Gastroesophageal sphincter (tissue), 4 donors: ENCODE data around the gene LDB2. TPM values are rescaled to one million over a fixed set of nuclear protein-coding genes. Genes with fewer than 3 reads are reported as not detected.

Experiments
- ATAC-seq: fragments of 150-250 bp; one replicate; pipeline ENCODE4 v1.9.1; 2016; ENCODE audit warnings: mild to moderate bottlenecking, moderate library complexity
- H3K27ac ChIP-seq, 4 donors: fragments of 200-600 bp; sonication (generic) in 3 of 4; 1 replicate in 3 of 4; 2 replicates in 1 of 4; pipeline ENCODE4 v1.5.1; 2016 to 2019
- H3K27me3 ChIP-seq: fragments of 200-600 bp; sonication (generic); one replicate; pipeline ENCODE4 v1.5.1; 2019
- H3K36me3 ChIP-seq, 2 donors: fragments of 200-600 bp; sonication (generic); one replicate each; pipeline ENCODE4 v1.5.1; 2019; ENCODE audit warnings: control low read depth in 1 of 2
- H3K4me1 ChIP-seq, 3 donors: fragments of 200-600 bp; sonication (generic); 1 replicate in 2 of 3; 2 replicates in 1 of 3; pipeline ENCODE4 v1.5.1; 2016 to 2019; ENCODE audit warnings: control low read depth in 2 of 3
- H3K4me3 ChIP-seq, 2 donors: fragments of 200-600 bp; sonication (generic); one replicate each; pipeline ENCODE4 v1.5.1; 2019; ENCODE audit warnings: mild to moderate bottlenecking in 1 of 2, moderate library complexity in 1 of 2
- H3K9me3 ChIP-seq, 3 donors: fragments of 200-600 bp; sonication (generic); one replicate each; pipeline ENCODE4 v1.5.1; 2017 to 2019; ENCODE audit warnings: control low read depth in 2 of 3
- CTCF ChIP-seq, 4 experiments: fragments of 200-600 bp in 2 of 4; fragments of 450-650 bp in 2 of 4; sonication (generic) in 1 of 4; IDR thresholded peaks; one replicate each; pipeline ENCODE4 v1.5.1; 2017 to 2019; ENCODE audit warnings: antibody characterized with exemption in 4 of 4, mild to moderate bottlenecking in 2 of 4, moderate library complexity in 2 of 4
- EP300 ChIP-seq: sonication (generic); formaldehyde crosslinking; IDR thresholded peaks from one replicate; pipeline ENCODE4 v1.6.1; 2017; ENCODE audit warnings: antibody characterized with exemption, mild to moderate bottlenecking
- POLR2A ChIP-seq, 2 donors: fragments of 450-650 bp; IDR thresholded peaks; one replicate each; pipeline ENCODE4 v1.6.1; 2017; ENCODE audit warnings: antibody characterized with exemption in 2 of 2, mild to moderate bottlenecking in 2 of 2, moderate library complexity in 1 of 2
- POLR2AphosphoS5 ChIP-seq: sonication (generic); formaldehyde crosslinking; IDR thresholded peaks from one replicate; pipeline ENCODE4 v1.6.1; 2017; ENCODE audit warnings: antibody characterized with exemption
- WGBS, 2 donors: methylation state at CpG; one replicate each; pipeline ENCODE4 v1.1.5; 2018; ENCODE audit warnings: low coverage in 1 of 2; 5-methylcytosine and 5-hydroxymethylcytosine counted together
- total RNA-seq, 4 donors: library from RNA; depleted of rRNA; stranded (reverse); fragments of >200 nt; gene quantifications; one replicate each; pipeline ENCODE4 v1.1.0, GENCODE V29; 2016

LDB2 gene
- total RNA-seq, 4 donors from 2014 or later: 23.6 to 29.6 (median 28.3) TPM

GRCh38 chr4:16817286-16817685 is 81.2 kb downstream of the LDB2 start:
- TF ChIP-seq EP300: no peak
- no peak for TF ChIP-seq CTCF (IDR thresholded peaks at IDR 0.05)
- no peak for TF ChIP-seq POLR2AphosphoS5
- no peak for TF ChIP-seq POLR2A (IDR thresholded peaks at IDR 0.05)
- no peak for ATAC-seq
- H3K9me3 ChIP-seq: no peaks in the 10 kb centered on the region
- H3K27ac ChIP-seq: no peak overlapping the region
- no peaks in the 10 kb centered on the region for H3K36me3 ChIP-seq
- H3K27me3 ChIP-seq: no peaks in the 10 kb centered on the region
- no peaks in the 10 kb centered on the region for H3K4me1 ChIP-seq
- H3K4me3 ChIP-seq: no peak overlapping the region
- 88% methylated on average over 1 of the region's 1 CpG; no CpG with 5 or more reads in 1 of the 2 donors for WGBS, 2 donors

DNA sequence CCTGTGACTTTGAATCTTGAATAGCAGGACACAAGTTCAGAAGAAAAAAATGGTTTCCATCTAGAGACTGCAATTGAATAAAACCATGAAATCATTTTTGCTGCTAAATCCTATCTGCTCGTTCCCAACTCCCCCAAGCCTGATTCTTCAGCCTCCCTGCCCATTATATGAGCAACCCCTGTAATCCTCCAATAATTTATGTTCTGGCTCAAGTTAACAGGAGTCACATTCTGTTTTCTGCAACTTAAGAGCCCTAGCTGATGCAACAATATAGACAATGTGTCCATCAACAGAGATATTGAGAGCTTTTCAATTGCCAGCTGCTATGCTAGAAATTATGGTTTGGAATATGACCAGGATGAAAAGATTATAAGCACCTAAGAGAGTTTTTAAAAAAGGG is 84.1 kb downstream of the LDB2 start:
- Histone ChIP-seq H3K36me3 (no peaks in the 10 kb centered on the region), H3K27me3 (no peaks in the 10 kb centered on the region), H3K4me1 (no peaks in the 10 kb centered on the region), H3K9me3 (peaks cover 0 to under 1% (median 0%) of the 10 kb centered on the region in 3 donors), H3K27ac (no peak overlapping the region), H3K4me3 (no peak overlapping the region)
- TF ChIP-seq EP300 (no peak), POLR2AphosphoS5 (no peak), POLR2A (IDR thresholded peaks at IDR 0.05) (no peak), CTCF (IDR thresholded peaks at IDR 0.05) (no peak)
- ATAC-seq: no peak
- WGBS, 2 donors: 90 to 94% methylated on average over 1 of the region's 1 CpG

GRCh38 chr4:16812041-16812440 is 86.4 kb downstream of the LDB2 start:
- no peak for ATAC-seq
- no peak for TF ChIP-seq POLR2AphosphoS5
- no peak for TF ChIP-seq POLR2A (IDR thresholded peaks at IDR 0.05)
- TF ChIP-seq EP300: no peak
- WGBS, 2 donors: 81 to 100% methylated on average over 2 to 3 of the region's 3 CpGs
- H3K4me1 ChIP-seq: no peaks in the 10 kb centered on the region
- peaks cover 0 to 12% (median 0%) of the 10 kb centered on the region in 3 donors for H3K9me3 ChIP-seq
- no peaks in the 10 kb centered on the region for H3K36me3 ChIP-seq
- no peak overlapping the region for H3K4me3 ChIP-seq
- H3K27ac ChIP-seq: no peak overlapping the region
- H3K27me3 ChIP-seq: no peaks in the 10 kb centered on the region

GRCh38 chr4:16809943-16810342 is 88.5 kb downstream of the LDB2 start:
- Histone ChIP-seq H3K4me3 (no peak overlapping the region), H3K27ac (no peak overlapping the region), H3K9me3 (peaks cover 0 to 12% (median 0%) of the 10 kb centered on the region in 3 donors), H3K27me3 (no peaks in the 10 kb centered on the region), H3K36me3 (no peaks in the 10 kb centered on the region), H3K4me1 (no peaks in the 10 kb centered on the region)
- no peak for TF ChIP-seq POLR2A (IDR thresholded peaks at IDR 0.05)
- TF ChIP-seq EP300: no peak
- TF ChIP-seq POLR2AphosphoS5: no peak
- TF ChIP-seq CTCF (IDR thresholded peaks at IDR 0.05): no peak
- WGBS, 2 donors: 65 to 84% methylated on average over 3 of the region's 3 CpGs
- ATAC-seq: no peak

DNA sequence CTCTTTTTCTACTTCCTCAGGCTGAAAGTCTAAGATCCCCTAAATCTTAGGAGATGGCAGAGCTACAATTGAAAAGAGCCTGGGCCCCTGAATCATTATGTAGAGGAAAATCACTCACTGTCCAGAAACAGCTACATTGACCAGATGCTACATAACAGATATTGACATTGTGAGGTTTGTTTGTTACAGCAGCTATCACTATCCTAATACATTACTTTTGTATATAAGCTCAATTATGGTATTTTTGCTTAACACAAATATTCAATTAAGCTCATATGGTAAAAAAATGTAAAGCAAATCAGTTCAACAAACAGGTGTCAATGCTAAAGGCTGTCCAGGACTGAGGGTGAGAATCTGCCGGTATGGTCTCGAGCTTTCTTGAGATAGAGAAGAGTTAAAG is 89.4 kb downstream of the LDB2 start:
- 94 to 100% methylated on average over 2 of the region's 2 CpGs for WGBS, 2 donors
- Histone ChIP-seq H3K27me3 (no peaks in the 10 kb centered on the region), H3K27ac (no peak overlapping the region), H3K9me3 (peaks cover 0 to 12% (median 0%) of the 10 kb centered on the region in 3 donors), H3K36me3 (no peaks in the 10 kb centered on the region), H3K4me1 (no peaks in the 10 kb centered on the region), H3K4me3 (no peak overlapping the region)
- no peak for ATAC-seq
- TF ChIP-seq EP300: no peak
- no peak for TF ChIP-seq CTCF (IDR thresholded peaks at IDR 0.05)
- no peak for TF ChIP-seq POLR2A (IDR thresholded peaks at IDR 0.05)
- TF ChIP-seq POLR2AphosphoS5: no peak
